HEK293 (cell line): Measurements from ENCODE around the gene MEIG1.

ENCODE experiments used
- CTCF ChIA-PET: fragments of 350-600 bp; formaldehyde crosslinking; extraction: SDS; loops from one replicate; lab custom pipeline; 2021; ENCODE audit warnings: antibody characterized with exemption; lab: Yijun Ruan, JAX
- POLR2A ChIA-PET: fragments of 300-600 bp; formaldehyde crosslinking; extraction: SDS; loops from one replicate; lab custom pipeline; 2020; ENCODE audit warnings: antibody characterized with exemption, inconsistent platforms; lab: Yijun Ruan, JAX
- H3K27ac ChIP-seq: fragments of 200-500 bp; sonication (Bioruptor generic); 2 replicates; pipeline ENCODE4 v1.5.1; 2014; ENCODE audit warnings: low read depth, low read length, control low read depth, inconsistent platforms; ENCODE audit errors: extremely low read depth
- H3K36me3 ChIP-seq, 2 experiments: fragments of 200-500 bp in 1 of 2; sonication (Bioruptor generic) in 1 of 2; 1 replicate in 1 of 2; 2 replicates in 1 of 2; pipeline ENCODE4 v1.5.1; 2014 to 2017; ENCODE audit warnings: inconsistent platforms in 2 of 2, low read length in 2 of 2; ENCODE audit not compliant: control insufficient read depth in 2 of 2, insufficient read depth in 1 of 2
- H3K4me1 ChIP-seq: fragments of 200-500 bp; sonication (Bioruptor generic); 2 replicates; pipeline ENCODE4 v1.5.1; 2014; ENCODE audit warnings: mild to moderate bottlenecking, low read length, inconsistent platforms; ENCODE audit not compliant: control insufficient read depth, insufficient read depth
- H3K4me3 ChIP-seq: 2 replicates; pipeline ENCODE4 v1.5.1; 2011; ENCODE audit warnings: low read depth, mild to moderate bottlenecking, control low read depth, low read length, moderate library complexity
- H3K9me3 ChIP-seq: fragments of 200-500 bp; sonication (Bioruptor generic); 2 replicates; pipeline ENCODE4 v1.5.1; 2014; ENCODE audit warnings: low read depth, low read length, inconsistent platforms; ENCODE audit not compliant: control insufficient read depth, insufficient read depth
- GLI4 ChIP-seq: fragments of 450-650 bp; formaldehyde crosslinking; IDR thresholded peaks from 2 replicates; pipeline ENCODE4 v1.5.1; 2016; ENCODE audit warnings: missing biosample characterization, missing genetic modification characterization
- KLF10 ChIP-seq: fragments of 450-650 bp; IDR thresholded peaks from 2 replicates; pipeline ENCODE4 v1.5.1; 2018; ENCODE audit warnings: missing biosample characterization, mild to moderate bottlenecking, missing genetic modification characterization
- MZF1 ChIP-seq: fragments of 450-650 bp; formaldehyde crosslinking; IDR thresholded peaks from 2 replicates; pipeline ENCODE4 v1.5.1; 2017; ENCODE audit warnings: missing biosample characterization, missing genetic modification characterization, borderline replicate concordance
- PRDM10 ChIP-seq: fragments of 450-650 bp; formaldehyde crosslinking; IDR thresholded peaks from 2 replicates; pipeline ENCODE4 v1.5.1; 2016; ENCODE audit warnings: missing biosample characterization, missing genetic modification characterization
- SCRT2 ChIP-seq: fragments of 450-650 bp; formaldehyde crosslinking; IDR thresholded peaks from 2 replicates; pipeline ENCODE4 v1.5.1; 2016; ENCODE audit warnings: missing biosample characterization, missing genetic modification characterization
- ZBTB20 ChIP-seq: fragments of 450-650 bp; formaldehyde crosslinking; IDR thresholded peaks from 2 replicates; pipeline ENCODE4 v1.5.1; 2016; ENCODE audit warnings: missing biosample characterization, missing genetic modification characterization
- ZNF16 ChIP-seq: fragments of 450-650 bp; formaldehyde crosslinking; IDR thresholded peaks from 2 replicates; pipeline ENCODE4 v1.5.1; 2016; ENCODE audit warnings: low read depth, missing biosample characterization, missing genetic modification characterization
- ZNF214 ChIP-seq: fragments of 450-650 bp; formaldehyde crosslinking; IDR thresholded peaks from 2 replicates; pipeline ENCODE4 v1.5.1; 2017; ENCODE audit warnings: missing biosample characterization, mild to moderate bottlenecking, missing genetic modification characterization, borderline replicate concordance
- ZNF302 ChIP-seq: fragments of 450-650 bp; formaldehyde crosslinking; IDR thresholded peaks from 2 replicates; pipeline ENCODE4 v1.5.1; 2016; ENCODE audit warnings: missing biosample characterization, missing genetic modification characterization, low read depth
- ZNF341 ChIP-seq: fragments of 450-650 bp; formaldehyde crosslinking; IDR thresholded peaks from 2 replicates; pipeline ENCODE4; 2016; ENCODE audit warnings: low read depth, missing biosample characterization, missing genetic modification characterization
- ZNF514 ChIP-seq: fragments of 450-650 bp; formaldehyde crosslinking; IDR thresholded peaks from 2 replicates; pipeline ENCODE4 v1.5.1; 2016; ENCODE audit warnings: missing biosample characterization, missing genetic modification characterization
- ZNF544 ChIP-seq: fragments of 450-650 bp; formaldehyde crosslinking; IDR thresholded peaks from 2 replicates; pipeline ENCODE4 v1.5.0; 2017; ENCODE audit warnings: missing biosample characterization, missing genetic modification characterization
- ZNF548 ChIP-seq: fragments of 450-650 bp; formaldehyde crosslinking; IDR thresholded peaks from 2 replicates; pipeline ENCODE4 v1.5.1; 2016; ENCODE audit warnings: missing biosample characterization, missing genetic modification characterization
- ZNF585B ChIP-seq: fragments of 450-650 bp; formaldehyde crosslinking; IDR thresholded peaks from 2 replicates; pipeline ENCODE4 v1.5.1; 2016; ENCODE audit warnings: missing biosample characterization, missing genetic modification characterization
- ZNF610 ChIP-seq: fragments of 450-650 bp; formaldehyde crosslinking; IDR thresholded peaks from 2 replicates; pipeline ENCODE4 v1.5.1; 2016; ENCODE audit warnings: missing biosample characterization, missing genetic modification characterization, borderline replicate concordance
- ZNF626 ChIP-seq: fragments of 450-650 bp; sonication (Bioruptor Pico); formaldehyde crosslinking; IDR thresholded peaks from 2 replicates; pipeline ENCODE4 v1.5.1; 2018; ENCODE audit warnings: missing biosample characterization, missing genetic modification characterization, inconsistent platforms
- ZNF639 ChIP-seq: fragments of 450-650 bp; formaldehyde crosslinking; IDR thresholded peaks from 2 replicates; pipeline ENCODE4 v1.5.1; 2016; ENCODE audit warnings: missing biosample characterization, missing genetic modification characterization
- ZNF776 ChIP-seq: fragments of 450-650 bp; formaldehyde crosslinking; IDR thresholded peaks from 2 replicates; pipeline ENCODE4 v1.5.0; 2017; ENCODE audit warnings: missing biosample characterization, missing genetic modification characterization, borderline replicate concordance
- ZNF785 ChIP-seq: fragments of 450-650 bp; formaldehyde crosslinking; IDR thresholded peaks from 2 replicates; pipeline ENCODE4 v1.5.1; 2016; ENCODE audit warnings: missing biosample characterization, missing genetic modification characterization
- TF ChIP-seq, protein P1 (sequence below): fragments of 450-650 bp; formaldehyde crosslinking; IDR thresholded peaks from 2 replicates; pipeline ENCODE4 v1.5.1; 2016; ENCODE audit warnings: missing biosample characterization, missing genetic modification characterization
- TF ChIP-seq, protein P2 (sequence below): fragments of 450-650 bp; formaldehyde crosslinking; IDR thresholded peaks from 2 replicates; pipeline ENCODE4 v1.5.1; 2016; ENCODE audit warnings: missing biosample characterization, missing genetic modification characterization
- TF ChIP-seq, protein P3 (sequence below): fragments of 450-650 bp; formaldehyde crosslinking; IDR thresholded peaks from 2 replicates; pipeline ENCODE4 v1.5.1; 2017; ENCODE audit warnings: missing biosample characterization, missing genetic modification characterization

MEIG1 gene

DNA sequence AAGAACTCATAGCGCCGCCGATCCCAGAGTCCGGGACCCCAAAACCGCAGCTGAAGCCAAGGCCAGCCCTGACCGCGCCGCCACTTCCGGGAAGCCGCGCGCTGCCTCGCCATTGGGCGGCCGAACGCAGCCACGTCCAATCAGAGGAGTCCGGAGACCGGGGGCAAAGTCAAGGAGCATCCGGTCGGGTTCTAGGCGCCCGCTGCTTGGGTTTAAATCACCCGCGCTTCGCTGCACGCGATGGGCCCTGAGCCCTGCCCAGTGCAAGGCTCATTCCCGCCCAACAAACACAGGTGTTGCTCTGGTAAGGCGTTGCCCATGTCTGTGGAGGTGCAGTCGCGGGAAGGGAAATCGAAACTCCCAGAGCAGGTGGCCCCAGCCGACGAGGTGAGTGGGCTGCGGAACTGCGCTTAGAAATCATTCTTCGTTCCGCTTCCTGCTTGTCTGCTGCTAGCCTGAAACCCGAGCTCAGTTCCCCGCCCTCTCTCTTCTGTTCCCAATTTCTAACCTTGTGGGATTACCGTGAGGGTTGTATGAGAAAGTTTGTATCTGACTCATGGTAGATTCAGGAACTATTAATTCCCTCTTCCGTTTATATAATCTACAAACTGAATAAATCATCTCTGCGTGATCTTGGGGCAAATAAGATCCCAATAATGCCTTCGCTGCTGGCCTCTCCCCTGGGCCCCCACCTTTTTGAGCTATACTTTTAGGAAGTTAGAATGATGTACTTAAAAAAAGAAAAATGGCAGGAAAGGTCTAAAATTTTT is 5.0 kb upstream of the MEIG1 start, which contains the start of gene DCLRE1C (continued):
- TF ChIP-seq ZNF341 (tag by site-specific recombination) (peak; percentile 38), KLF10 (tag by site-specific recombination) (peak; percentile 68), ZNF785 (no peak), ZNF302 (tag by site-specific recombination) (0 out of 2 replicates have a peak, but pooled peaks have one; percentile 19), ZBTB20 (peak; percentile 98), ZNF214 (no peak)
- TF ChIP-seq, protein P1, sequence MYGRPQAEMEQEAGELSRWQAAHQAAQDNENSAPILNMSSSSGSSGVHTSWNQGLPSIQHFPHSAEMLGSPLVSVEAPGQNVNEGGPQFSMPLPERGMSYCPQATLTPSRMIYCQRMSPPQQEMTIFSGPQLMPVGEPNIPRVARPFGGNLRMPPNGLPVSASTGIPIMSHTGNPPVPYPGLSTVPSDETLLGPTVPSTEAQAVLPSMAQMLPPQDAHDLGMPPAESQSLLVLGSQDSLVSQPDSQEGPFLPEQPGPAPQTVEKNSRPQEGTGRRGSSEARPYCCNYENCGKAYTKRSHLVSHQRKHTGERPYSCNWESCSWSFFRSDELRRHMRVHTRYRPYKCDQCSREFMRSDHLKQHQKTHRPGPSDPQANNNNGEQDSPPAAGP, result peak; percentile 74; the same call in 1 of the 2 replicates

GRCh38 chr10:14954934-14955333 is 4.3 kb upstream of the MEIG1 start:
- no peak for TF ChIP-seq SCRT2 (tag by site-specific recombination)
- no peak for TF ChIP-seq ZNF776
- no peak for TF ChIP-seq ZNF16 (tag by site-specific recombination)
- no peak for TF ChIP-seq ZNF514
- no peak for TF ChIP-seq MZF1 (tag by site-specific recombination)
- no peak for TF ChIP-seq ZNF548 (tag by site-specific recombination)
- no peak for TF ChIP-seq ZNF610 (tag by site-specific recombination)
- TF ChIP-seq ZNF585B (tag by site-specific recombination), result no peak
- TF ChIP-seq, protein P2, sequence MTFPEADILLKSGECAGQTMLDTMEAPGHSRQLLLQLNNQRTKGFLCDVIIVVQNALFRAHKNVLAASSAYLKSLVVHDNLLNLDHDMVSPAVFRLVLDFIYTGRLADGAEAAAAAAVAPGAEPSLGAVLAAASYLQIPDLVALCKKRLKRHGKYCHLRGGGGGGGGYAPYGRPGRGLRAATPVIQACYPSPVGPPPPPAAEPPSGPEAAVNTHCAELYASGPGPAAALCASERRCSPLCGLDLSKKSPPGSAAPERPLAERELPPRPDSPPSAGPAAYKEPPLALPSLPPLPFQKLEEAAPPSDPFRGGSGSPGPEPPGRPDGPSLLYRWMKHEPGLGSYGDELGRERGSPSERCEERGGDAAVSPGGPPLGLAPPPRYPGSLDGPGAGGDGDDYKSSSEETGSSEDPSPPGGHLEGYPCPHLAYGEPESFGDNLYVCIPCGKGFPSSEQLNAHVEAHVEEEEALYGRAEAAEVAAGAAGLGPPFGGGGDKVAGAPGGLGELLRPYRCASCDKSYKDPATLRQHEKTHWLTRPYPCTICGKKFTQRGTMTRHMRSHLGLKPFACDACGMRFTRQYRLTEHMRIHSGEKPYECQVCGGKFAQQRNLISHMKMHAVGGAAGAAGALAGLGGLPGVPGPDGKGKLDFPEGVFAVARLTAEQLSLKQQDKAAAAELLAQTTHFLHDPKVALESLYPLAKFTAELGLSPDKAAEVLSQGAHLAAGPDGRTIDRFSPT (tag by site-specific recombination), result no peak
- TF ChIP-seq ZNF639 (tag by site-specific recombination), result no peak
- TF ChIP-seq ZNF626 (tag by site-specific recombination), result no peak
- Histone ChIP-seq H3K4me1 (0 out of 2 replicates have a peak, but pooled peaks cover 2% of the 10 kb centered on the region), H3K27ac (no peak overlapping the region), H3K9me3 (no peaks in the 10 kb centered on the region), H3K4me3 (no peak overlapping the region), H3K36me3 (no peaks in the 10 kb centered on the region; a peak in 1 of 3 replicates)
- CTCF ChIA-PET, result no interaction called here
- POLR2A ChIA-PET, result interaction anchor here (1.2 to 2.2 kb wide), 5 partner anchors 17 to 118 kb away, joined by 3 to 19 read pairs (median 7); partner anchors contain the start of genes CDNF, HSPA14, MSANTD7 and SUV39H2

DNA sequence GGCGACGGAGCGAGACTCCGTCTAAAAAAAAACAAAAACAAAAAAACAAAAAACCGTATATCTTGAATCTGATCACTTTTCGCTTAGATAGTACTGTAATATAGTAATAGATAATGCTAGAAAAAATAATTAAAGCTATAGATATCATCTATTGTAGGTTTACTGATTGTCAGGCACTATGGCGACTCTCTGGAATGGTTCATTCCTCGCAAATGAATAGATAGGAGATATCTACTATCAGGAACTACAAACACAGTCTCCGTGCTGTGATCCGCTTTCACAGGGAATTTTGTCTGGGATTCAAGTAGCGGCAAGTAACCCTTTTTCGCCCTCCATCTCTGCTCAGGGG is 342 bp upstream of the MEIG1 start:
- no peaks in the 10 kb centered on the region for H3K4me1 ChIP-seq
- no peaks in the 10 kb centered on the region for H3K9me3 ChIP-seq
- CTCF ChIA-PET, result interaction anchor here (0.6 to 2.0 kb wide), 3 partner anchors 13 to 173 kb away, joined by 3 to 10 read pairs (median 3); no protein-coding TSS in a partner anchor
- POLR2A ChIA-PET, result interaction anchor here (0.6 to 2.4 kb wide), 7 partner anchors 11 to 1184 kb away, joined by 3 to 17 read pairs (median 4); partner anchors contain the start of genes CDNF, HSPA14, MSANTD7 and SUV39H2
- peak overlapping the region; percentile 90; the same call in 1 of the 2 replicates for H3K27ac ChIP-seq
- H3K4me3 ChIP-seq, result peak overlapping the region; percentile 74; the same call in 1 of the 2 replicates
- H3K36me3 ChIP-seq, result no peaks in the 10 kb centered on the region
- TF ChIP-seq GLI4 (no peak), ZNF544 (no peak), PRDM10 (tag by site-specific recombination) (peak; percentile 90), ZNF214 (no peak)
- TF ChIP-seq, protein P3, sequence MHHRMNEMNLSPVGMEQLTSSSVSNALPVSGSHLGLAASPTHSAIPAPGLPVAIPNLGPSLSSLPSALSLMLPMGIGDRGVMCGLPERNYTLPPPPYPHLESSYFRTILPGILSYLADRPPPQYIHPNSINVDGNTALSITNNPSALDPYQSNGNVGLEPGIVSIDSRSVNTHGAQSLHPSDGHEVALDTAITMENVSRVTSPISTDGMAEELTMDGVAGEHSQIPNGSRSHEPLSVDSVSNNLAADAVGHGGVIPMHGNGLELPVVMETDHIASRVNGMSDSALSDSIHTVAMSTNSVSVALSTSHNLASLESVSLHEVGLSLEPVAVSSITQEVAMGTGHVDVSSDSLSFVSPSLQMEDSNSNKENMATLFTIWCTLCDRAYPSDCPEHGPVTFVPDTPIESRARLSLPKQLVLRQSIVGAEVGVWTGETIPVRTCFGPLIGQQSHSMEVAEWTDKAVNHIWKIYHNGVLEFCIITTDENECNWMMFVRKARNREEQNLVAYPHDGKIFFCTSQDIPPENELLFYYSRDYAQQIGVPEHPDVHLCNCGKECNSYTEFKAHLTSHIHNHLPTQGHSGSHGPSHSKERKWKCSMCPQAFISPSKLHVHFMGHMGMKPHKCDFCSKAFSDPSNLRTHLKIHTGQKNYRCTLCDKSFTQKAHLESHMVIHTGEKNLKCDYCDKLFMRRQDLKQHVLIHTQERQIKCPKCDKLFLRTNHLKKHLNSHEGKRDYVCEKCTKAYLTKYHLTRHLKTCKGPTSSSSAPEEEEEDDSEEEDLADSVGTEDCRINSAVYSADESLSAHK (tag by site-specific recombination), result no peak
